Astrocyte (in vitro differentiated cells and primary cell): ENCODE data around the gene DHRS12. TPM values are rescaled to one million over a fixed set of nuclear protein-coding genes. Genes with fewer than 3 reads are reported as not detected.
A peak's percentile ranks its signal among the peaks of the same experiment; 100 is the strongest.

ENCODE experiments used
- DNase-seq: peaks from one replicate; pipeline ENCODE4 v3.0.0-alpha.2; 2010; ENCODE audit warnings: low read depth
- FAIRE-seq: peaks from 2 replicates; lab custom pipeline; 2011; peaks lifted over from hg19 to GRCh38; lab: Jason Lieb, UNC
- H2AFZ ChIP-seq: 2 replicates; pipeline ENCODE4 v1.6.0; 2012; ENCODE audit warnings: low read depth, low read length, inconsistent platforms
- H3K27ac ChIP-seq: 2 replicates; pipeline ENCODE4 v1.5.1; 2011; ENCODE audit warnings: low read depth, low read length, inconsistent platforms
- H3K27me3 ChIP-seq: 2 replicates; pipeline ENCODE4 v1.6.0; 2011; ENCODE audit warnings: low read length, inconsistent platforms; ENCODE audit not compliant: insufficient read depth
- H3K36me3 ChIP-seq: 2 replicates; pipeline ENCODE4 v1.5.1; 2011; ENCODE audit warnings: low read length, inconsistent platforms; ENCODE audit not compliant: insufficient read depth
- H3K4me1 ChIP-seq: 2 replicates; pipeline ENCODE4 v1.5.1; 2011; ENCODE audit warnings: low read length, inconsistent platforms; ENCODE audit not compliant: insufficient read depth
- H3K4me2 ChIP-seq: 2 replicates; pipeline ENCODE4 v1.6.0; 2012; ENCODE audit warnings: low read length, inconsistent platforms
- H3K4me3 ChIP-seq: 2 replicates; pipeline ENCODE4 v1.5.1; 2011; ENCODE audit warnings: low read depth, mild to moderate bottlenecking, low read length, inconsistent platforms; ENCODE audit not compliant: insufficient read depth
- H3K79me2 ChIP-seq: 2 replicates; pipeline ENCODE4 v1.6.0; 2012; ENCODE audit warnings: mild to moderate bottlenecking, low read length, inconsistent platforms; ENCODE audit not compliant: insufficient read depth
- H3K9ac ChIP-seq: 2 replicates; pipeline ENCODE4 v1.6.0; 2012; ENCODE audit warnings: mild to moderate bottlenecking, low read length, inconsistent platforms
- H3K9me3 ChIP-seq: 2 replicates; pipeline ENCODE4 v1.5.1; 2012; ENCODE audit warnings: low read depth, mild to moderate bottlenecking, low read length, inconsistent platforms; ENCODE audit not compliant: insufficient read depth
- H4K20me1 ChIP-seq: 2 replicates; pipeline ENCODE4 v1.6.0; 2012; ENCODE audit warnings: low read length, inconsistent platforms; ENCODE audit not compliant: insufficient read depth
- H3K27ac Mint-ChIP-seq: one replicate; pipeline ENCODE4 v1.8.0; 2021; ENCODE audit warnings: mild to moderate bottlenecking, mixed read lengths; ENCODE audit not compliant: unreplicated experiment
- H3K27me3 Mint-ChIP-seq: one replicate; pipeline ENCODE4 v1.8.0; 2021; ENCODE audit warnings: low read depth, mixed read lengths; ENCODE audit not compliant: unreplicated experiment
- H3K36me3 Mint-ChIP-seq: one replicate; pipeline ENCODE4 v1.8.0; 2021; ENCODE audit warnings: low read depth, mixed read lengths; ENCODE audit not compliant: unreplicated experiment
- H3K4me1 Mint-ChIP-seq: one replicate; pipeline ENCODE4 v1.8.0; 2021; ENCODE audit warnings: low read depth, mixed read lengths; ENCODE audit not compliant: unreplicated experiment
- H3K4me3 Mint-ChIP-seq: one replicate; pipeline ENCODE4 v1.8.0; 2021; ENCODE audit warnings: mild to moderate bottlenecking, moderate library complexity, mixed read lengths; ENCODE audit not compliant: unreplicated experiment
- H3K9me3 Mint-ChIP-seq: one replicate; pipeline ENCODE4 v1.8.0; 2021; ENCODE audit warnings: mild to moderate bottlenecking, mixed read lengths; ENCODE audit not compliant: unreplicated experiment
- CTCF ChIP-seq: IDR thresholded peaks from 2 replicates; pipeline ENCODE4 v1.5.1; 2011; ENCODE audit warnings: low read depth, mild to moderate bottlenecking, inconsistent platforms, low read length, moderate library complexity; ENCODE audit not compliant: insufficient read depth
- EZH2 ChIP-seq: IDR thresholded peaks from 2 replicates; pipeline ENCODE4 v1.6.1; 2012; ENCODE audit warnings: mild to moderate bottlenecking, low read length, inconsistent platforms; ENCODE audit not compliant: insufficient read depth
- total RNA-seq: library from RNA; stranded (reverse); gene quantifications from 2 replicates; pipeline ENCODE4 v1.2.1, GENCODE V29; 2021

Gene DHRS12
- total RNA-seq, 1 donor from 2014 or later, result 4.9 TPM

GRCh38 chr13:51761643-51762350, 42.2 kb downstream of the DHRS12 start:
- H3K27me3 Mint-ChIP-seq, result no peaks in the 10 kb centered on the region
- FAIRE-seq, result no peak
- TF ChIP-seq CTCF, result no peak
- no peak for TF ChIP-seq EZH2
- Histone ChIP-seq H3K4me2 (no peak overlapping the region), H3K36me3 (peaks cover 12% of the 10 kb centered on the region), H2AFZ (no peak overlapping the region), H3K27ac (no peak overlapping the region), H3K4me3 (no peak overlapping the region), H3K9ac (no peak overlapping the region), H4K20me1 (no peaks in the 10 kb centered on the region), H3K9me3 (no peaks in the 10 kb centered on the region), H3K4me1 (peaks cover 24% of the 10 kb centered on the region), H3K27me3 (no peaks in the 10 kb centered on the region), H3K79me2 (no peaks in the 10 kb centered on the region)
- H3K36me3 Mint-ChIP-seq, result peaks cover 18% of the 10 kb centered on the region
- no peak overlapping the region for H3K27ac Mint-ChIP-seq
- DNase-seq, result no peak
- peaks cover 23% of the 10 kb centered on the region for H3K4me1 Mint-ChIP-seq
- H3K4me3 Mint-ChIP-seq, result no peak overlapping the region
- H3K9me3 Mint-ChIP-seq, result no peaks in the 10 kb centered on the region

- H3K27me3 Mint-ChIP-seq, result no peaks in the 10 kb centered on the region
- H3K27ac ChIP-seq, result peak overlapping the region; percentile 53
- H3K36me3 ChIP-seq, result peaks cover 12% of the 10 kb centered on the region
- H3K4me3 ChIP-seq, result peak overlapping the region; percentile 34
- H3K9ac ChIP-seq, result peak overlapping the region; percentile 69
- no peaks in the 10 kb centered on the region for H4K20me1 ChIP-seq
- H3K9me3 ChIP-seq, result no peaks in the 10 kb centered on the region
- no peaks in the 10 kb centered on the region for H3K27me3 ChIP-seq
- DNase-seq, result peak; percentile 61
- H3K4me3 Mint-ChIP-seq, result no peak overlapping the region
- no peak for FAIRE-seq
- no peaks in the 10 kb centered on the region for H3K9me3 Mint-ChIP-seq
- peak overlapping the region; percentile 71 for H3K4me2 ChIP-seq
- TF ChIP-seq CTCF (no peak), EZH2 (no peak)
- H3K36me3 Mint-ChIP-seq, result peaks cover 13% of the 10 kb centered on the region
- no peaks in the 10 kb centered on the region for H3K79me2 ChIP-seq
- peaks cover 19% of the 10 kb centered on the region for H3K4me1 Mint-ChIP-seq
- H3K4me1 ChIP-seq, result peaks cover 24% of the 10 kb centered on the region
- peak overlapping the region; percentile 38 for H2AFZ ChIP-seq
- H3K27ac Mint-ChIP-seq, result no peak overlapping the region
These were observed 43.4 kb downstream of the DHRS12 start for GRCh38 chr13:51760592-51760991.

GRCh38 chr13:51759240-51759639, 44.7 kb downstream of the DHRS12 start:
- FAIRE-seq (no peak), DNase-seq (peak; percentile 28)
- H3K4me1 Mint-ChIP-seq, result peaks cover 7% of the 10 kb centered on the region
- TF ChIP-seq EZH2, result no peak
- no peak for TF ChIP-seq CTCF
- H3K36me3 Mint-ChIP-seq, result peaks cover 15% of the 10 kb centered on the region
- H3K4me3 ChIP-seq, result no peak overlapping the region
- no peak overlapping the region for H3K4me3 Mint-ChIP-seq
- no peaks in the 10 kb centered on the region for H3K9me3 ChIP-seq
- peaks cover 14% of the 10 kb centered on the region for H3K4me1 ChIP-seq
- no peaks in the 10 kb centered on the region for H4K20me1 ChIP-seq
- no peaks in the 10 kb centered on the region for H3K27me3 ChIP-seq
- no peak overlapping the region for H3K27ac Mint-ChIP-seq
- no peaks in the 10 kb centered on the region for H3K79me2 ChIP-seq
- no peak overlapping the region for H3K9ac ChIP-seq
- peaks cover 12% of the 10 kb centered on the region for H3K36me3 ChIP-seq
- no peak overlapping the region for H3K4me2 ChIP-seq
- H3K27me3 Mint-ChIP-seq, result no peaks in the 10 kb centered on the region
- no peaks in the 10 kb centered on the region for H3K9me3 Mint-ChIP-seq
- no peak overlapping the region for H3K27ac ChIP-seq
- no peak overlapping the region for H2AFZ ChIP-seq
